ENCODE results near the gene MSRB1.

DNA sequence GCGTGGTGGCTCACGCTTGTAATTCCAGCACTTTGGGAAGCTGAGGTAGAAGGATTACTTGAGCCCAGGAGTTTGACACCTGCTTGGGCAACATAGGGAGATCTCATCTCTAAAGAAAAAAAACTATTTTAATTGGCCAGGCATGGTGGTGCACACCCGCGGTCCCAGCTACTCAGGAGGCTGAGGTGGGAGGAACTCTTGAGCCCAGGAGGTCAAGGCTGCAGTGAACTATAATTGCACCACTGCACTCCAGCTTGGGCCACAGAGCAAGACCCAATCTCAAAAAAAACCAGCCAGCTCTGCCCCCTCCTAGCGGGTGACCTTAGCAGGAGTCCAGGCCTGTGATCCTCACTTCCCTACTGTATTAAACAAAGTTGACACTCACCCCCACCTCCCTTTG, 18.9 kb downstream of the MSRB1 start:
- TF ChIP-seq POLR2A (IDR thresholded peaks at IDR 0.05; ENCODE audit: low read length): no peak
- TF ChIP-seq GATA1 (IDR thresholded peaks at IDR 0.05; ENCODE audit: low read depth, low read length): no peak

Data from erythroblast (primary cell).